HG03139 (cell line): Measurements from ENCODE around the gene CPT1C.
A peak's percentile ranks its signal among the peaks of the same experiment; 100 is the strongest.

Experiments
- ATAC-seq: cut with Tn5 transposase; IDR thresholded peaks from one replicate; pipeline ENCODE4 v1.9.1; 2021; ENCODE audit not compliant: unreplicated experiment

CPT1C gene

GRCh38 chr19:49660338-49660961 is 30.5 kb upstream of the CPT1C start:
- ATAC-seq = no peak

DNA sequence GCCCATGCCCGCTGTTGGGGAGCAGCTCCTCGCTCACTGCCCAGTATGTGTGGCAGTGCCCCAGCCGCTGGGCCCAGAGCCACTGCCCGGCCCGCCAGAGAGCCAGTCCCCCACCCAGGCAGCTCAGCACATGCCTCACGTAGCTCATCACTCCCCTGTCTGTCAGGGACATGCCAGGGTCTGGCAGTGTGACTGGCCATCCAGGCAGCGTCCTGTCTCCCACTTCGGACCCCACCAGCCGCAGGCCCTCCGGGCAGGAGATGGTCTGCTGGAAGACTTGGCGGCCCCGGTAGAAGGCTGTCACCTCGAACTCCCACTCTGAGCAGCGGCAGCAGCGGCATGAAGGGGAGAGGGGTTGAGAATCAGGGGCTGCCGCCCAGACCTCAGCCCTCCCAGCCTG is 28.9 kb upstream of the CPT1C start:
- no peak for ATAC-seq

- ATAC-seq = no peak
Observed at GRCh38 chr19:49663224-49663623, 27.7 kb upstream of the CPT1C start.

- no peak for ATAC-seq
Observed at GRCh38 chr19:49664171-49665035, 26.5 kb upstream of the CPT1C start.

DNA sequence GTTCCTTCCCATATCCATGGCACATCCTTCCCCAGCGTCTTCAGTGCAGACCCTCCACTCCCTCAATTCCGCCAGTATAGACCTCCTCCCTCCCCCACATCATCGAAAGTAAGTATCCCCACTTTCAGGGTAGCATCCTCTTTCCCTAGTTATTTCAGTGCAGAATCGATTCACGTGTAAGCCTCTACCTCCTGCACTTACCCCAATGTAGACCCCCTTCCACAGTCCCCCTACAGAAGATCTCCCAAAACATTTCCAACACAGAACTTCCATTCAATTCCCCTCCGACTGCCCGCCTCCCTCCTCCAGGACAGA is 25.9 kb upstream of the CPT1C start:
- ATAC-seq = no peak

GRCh38 chr19:49665351-49666119 is 25.4 kb upstream of the CPT1C start, which contains the start of the genes BCL2L12 and IRF3:
Gene BCL2L12 (plus strand): TSS chr19:49665933. CDS start chr19:49666693, 760 bp downstream.
Gene IRF3 (minus strand): TSS chr19:49665857. CDS start chr19:49664838, 1,019 bp downstream.
- peak; percentile 67 for ATAC-seq

DNA sequence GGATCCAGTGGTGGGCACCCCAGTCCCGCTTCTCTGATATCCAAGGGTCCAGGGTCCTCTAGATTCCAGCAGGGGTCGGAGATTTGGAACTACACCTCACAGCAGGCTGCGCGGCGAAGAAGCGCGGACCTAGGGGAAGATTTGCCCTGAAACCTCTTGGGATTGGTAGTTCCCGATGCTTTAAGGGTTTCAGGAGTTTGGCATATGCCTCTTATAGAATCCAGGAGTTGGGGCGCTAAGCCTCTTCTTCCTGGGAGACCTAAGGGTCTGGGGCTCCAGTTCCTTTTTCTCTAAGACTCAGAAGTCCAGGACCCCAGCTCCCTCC is 24.8 kb upstream of the CPT1C start:
- no peak for ATAC-seq

DNA sequence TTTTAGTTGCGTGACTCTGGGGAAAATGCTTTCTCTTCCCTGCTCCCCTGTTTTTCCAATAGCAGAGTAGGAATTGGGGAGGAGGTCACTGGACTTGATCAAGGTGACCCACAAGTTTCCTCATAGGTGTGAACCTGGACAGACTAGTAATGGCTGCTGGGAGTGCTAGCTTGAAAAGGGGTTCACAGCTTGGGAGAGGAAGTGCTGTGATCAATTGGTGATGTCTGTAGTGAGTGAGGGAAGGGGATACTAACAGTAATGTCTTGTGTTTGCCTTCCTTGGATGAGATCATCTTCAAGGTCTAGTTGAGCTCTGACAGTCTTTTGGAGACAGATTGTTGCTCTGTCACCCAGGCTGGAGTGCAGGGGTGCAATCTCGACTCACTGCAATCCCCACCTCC is 23.4 kb upstream of the CPT1C start:
- ATAC-seq = no peak

DNA sequence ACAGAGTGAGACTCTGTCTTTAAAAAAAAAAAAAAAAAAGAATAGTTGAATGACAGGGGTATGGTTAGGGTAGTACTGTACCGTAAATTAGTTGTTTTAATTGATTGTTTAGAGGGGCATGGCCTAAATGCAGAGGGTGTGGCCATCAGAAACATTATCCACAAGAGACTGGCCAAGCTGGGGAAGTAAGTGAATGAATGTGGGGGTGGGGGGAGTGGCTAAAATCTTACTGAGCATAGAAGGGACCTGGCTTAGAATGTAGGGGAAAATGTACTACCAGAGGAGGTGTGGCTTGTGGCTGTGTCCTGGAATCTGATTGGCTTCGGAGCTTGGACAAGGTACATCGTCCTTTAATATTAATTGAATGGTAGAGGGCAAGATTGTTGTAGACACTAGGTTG is 21.4 kb upstream of the CPT1C start:
- ATAC-seq = no peak

DNA sequence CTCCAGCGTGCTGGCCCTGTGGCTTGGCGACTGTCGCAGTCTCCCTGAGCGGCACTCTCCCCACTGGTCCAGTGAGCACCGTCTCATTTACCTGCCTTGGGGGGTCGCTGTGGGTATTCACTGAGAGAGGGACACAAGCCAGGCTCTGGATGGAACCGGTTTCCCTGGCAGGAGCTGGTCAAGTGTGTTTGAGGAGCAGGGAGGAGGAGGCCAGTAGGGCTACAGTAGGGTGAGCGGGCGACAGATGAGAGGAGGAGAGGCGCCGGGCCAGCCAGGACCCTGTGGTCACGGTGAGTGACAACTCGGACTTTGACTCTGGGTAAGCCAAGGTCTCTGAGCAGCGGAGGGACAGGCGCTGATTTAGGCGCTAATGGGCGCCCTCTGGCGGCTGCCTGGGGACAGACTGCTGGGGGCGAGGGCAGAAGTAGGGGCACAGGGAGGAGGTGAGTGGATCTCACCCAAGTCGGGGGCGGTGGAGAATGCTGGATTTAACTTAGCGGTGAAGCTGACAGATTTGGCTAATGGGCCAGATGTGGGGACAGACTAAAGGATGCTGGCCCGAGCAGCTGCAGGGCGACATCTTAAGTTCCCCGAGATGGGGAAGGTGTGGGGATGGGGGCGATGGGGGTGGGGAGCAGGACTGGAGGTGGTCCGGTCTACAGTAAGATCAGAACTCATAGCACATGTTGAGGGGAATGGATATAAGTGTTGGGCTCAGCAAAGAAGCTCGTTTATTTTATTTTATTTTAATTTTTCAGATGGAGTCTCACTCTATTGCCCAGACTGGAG is 18.6 kb upstream of the CPT1C start:
- ATAC-seq = no peak

- ATAC-seq = peak; percentile 14
Observed at GRCh38 chr19:49676136-49676783, 14.7 kb upstream of the CPT1C start.

DNA sequence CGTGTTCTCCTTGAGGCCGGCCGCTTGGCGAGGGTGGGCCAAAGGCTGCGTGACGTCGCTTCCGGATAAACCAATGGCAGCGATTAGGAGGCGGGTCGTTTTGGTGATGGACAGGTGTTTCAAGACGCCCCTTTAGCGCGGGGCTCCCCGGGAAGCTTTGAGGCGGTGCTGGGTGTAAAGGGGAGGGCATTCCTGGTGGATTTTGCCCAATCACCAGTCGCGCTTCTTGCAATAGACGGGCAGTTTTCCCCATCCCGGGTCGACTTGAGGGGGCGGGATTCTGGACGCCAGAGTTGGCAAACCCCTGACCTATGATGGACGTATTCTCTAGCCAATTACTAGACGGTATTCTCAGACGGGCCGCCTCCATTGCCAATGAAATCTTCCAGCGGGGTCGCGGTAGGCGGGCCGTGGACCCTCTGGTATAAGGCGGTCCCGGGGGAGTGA is 14.1 kb upstream of the CPT1C start:
- ATAC-seq = peak; percentile 61

GRCh38 chr19:49677231-49677900 is 13.6 kb upstream of the CPT1C start, which contains the start of gene PRMT1:
Gene PRMT1 (plus strand): TSS chr19:49677271. CDS start chr19:49677281, 10 bp downstream.
- no peak for ATAC-seq

GRCh38 chr19:49677901-49678674 is 12.8 kb upstream of the CPT1C start:
- no peak for ATAC-seq

GRCh38 chr19:49678985-49679770 is 11.7 kb upstream of the CPT1C start:
- no peak for ATAC-seq

DNA sequence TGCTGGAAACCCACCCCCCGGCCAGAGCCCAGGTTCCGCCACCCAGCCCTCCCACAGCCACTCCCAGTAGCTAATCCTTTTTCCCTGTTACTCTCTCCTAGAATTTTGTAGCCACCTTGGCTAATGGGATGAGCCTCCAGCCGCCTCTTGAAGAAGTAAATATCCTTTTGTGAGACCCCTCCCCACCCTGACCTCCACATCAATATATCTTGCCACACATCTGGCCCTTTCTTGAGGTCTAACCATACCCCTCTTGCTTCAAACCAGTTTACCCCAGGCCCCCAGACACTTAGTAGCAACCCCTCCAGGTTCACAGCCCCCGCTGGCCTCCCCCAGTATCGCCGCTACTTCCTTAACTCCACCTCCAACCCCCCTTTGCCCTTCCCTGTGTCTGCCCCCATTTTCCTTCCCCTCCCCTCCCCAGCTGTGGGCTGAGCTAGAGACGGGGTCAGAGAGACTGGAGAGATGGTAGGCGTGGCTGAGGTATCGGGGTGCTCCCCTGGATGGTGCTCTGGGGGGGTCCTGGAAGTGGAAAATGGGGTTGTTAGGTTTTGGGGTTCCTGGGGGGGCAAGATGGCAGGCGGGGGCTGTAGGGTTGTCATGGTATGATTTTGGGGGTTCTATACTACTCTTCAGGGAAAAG is 11.0 kb upstream of the CPT1C start:
- ATAC-seq = no peak

GRCh38 chr19:49680421-49681351 is 10.2 kb upstream of the CPT1C start:
- no peak for ATAC-seq
